HL-60/S4 treated with phorbol 12-myristate 13-acetate at 8.2 ng/mL for 4 days and 3 days (cell line): Measurements from ENCODE around the gene GRIK2.

Experiments
- in situ Hi-C: fragments of 300-500 bp; cut with MboI; formaldehyde crosslinking; loops from 2 replicates; pipeline ENCODE4 v1.15.0; 2022; ENCODE audit warnings: low sequenced_read_pairs

GRIK2 gene

DNA sequence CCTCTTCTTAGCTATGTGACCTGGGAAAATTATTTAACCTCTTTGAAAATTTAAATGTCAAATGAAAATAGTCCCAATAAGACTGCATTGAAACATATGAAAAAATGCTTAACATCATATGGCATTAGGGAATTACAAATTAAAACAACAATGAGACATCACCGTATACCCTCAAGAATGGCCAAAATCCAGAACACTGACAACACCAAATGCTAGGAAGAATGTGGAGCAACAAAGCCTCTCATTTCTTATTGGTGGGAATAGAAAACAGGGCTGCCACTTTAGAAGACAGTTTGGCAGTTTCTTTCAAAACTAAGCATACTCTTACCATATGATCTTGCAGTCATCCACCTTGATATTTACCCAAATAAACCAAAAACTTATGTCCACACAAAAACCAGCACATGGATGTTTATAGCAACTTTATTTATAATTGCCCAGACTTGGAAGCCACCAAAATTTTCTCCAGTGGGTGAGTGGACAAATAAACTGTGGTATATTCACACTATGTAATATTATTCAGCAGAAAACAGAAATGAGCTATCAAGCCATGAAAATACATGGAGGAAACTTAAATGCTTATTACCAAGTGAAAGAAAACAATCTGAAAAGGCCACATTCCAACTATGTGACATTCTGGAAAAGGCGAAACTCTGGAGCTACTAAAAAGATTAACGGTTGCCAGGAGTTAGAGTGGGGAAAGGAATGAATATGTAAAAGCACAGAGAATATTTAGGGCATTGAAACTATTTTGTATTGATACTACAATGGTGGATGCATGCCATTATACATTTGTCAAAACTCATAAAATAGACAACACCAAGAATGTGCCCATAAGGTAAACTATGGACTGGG lies 459.9 kb downstream of the GRIK2 start:
- in situ Hi-C loops: no loop called here

DNA sequence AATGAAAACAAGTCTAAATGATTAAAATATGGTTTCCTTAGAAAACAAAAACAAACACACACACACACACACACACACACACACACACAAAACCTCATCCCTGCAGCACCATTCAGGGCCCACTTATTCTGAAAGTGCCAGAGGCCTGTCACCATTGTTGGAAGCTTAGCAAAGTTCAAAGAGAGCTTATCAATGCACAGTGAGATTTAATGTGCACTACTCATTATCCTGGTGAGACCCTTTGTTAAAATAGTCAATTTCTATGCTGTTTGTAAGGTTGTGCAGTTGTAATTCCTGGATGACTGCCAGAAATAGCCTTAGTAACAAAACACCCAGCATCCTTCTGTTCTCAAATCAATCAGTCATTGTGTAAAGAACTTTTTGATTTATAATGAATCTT lies 482.9 kb downstream of the GRIK2 start:
- in situ Hi-C loops: no loop called here

DNA sequence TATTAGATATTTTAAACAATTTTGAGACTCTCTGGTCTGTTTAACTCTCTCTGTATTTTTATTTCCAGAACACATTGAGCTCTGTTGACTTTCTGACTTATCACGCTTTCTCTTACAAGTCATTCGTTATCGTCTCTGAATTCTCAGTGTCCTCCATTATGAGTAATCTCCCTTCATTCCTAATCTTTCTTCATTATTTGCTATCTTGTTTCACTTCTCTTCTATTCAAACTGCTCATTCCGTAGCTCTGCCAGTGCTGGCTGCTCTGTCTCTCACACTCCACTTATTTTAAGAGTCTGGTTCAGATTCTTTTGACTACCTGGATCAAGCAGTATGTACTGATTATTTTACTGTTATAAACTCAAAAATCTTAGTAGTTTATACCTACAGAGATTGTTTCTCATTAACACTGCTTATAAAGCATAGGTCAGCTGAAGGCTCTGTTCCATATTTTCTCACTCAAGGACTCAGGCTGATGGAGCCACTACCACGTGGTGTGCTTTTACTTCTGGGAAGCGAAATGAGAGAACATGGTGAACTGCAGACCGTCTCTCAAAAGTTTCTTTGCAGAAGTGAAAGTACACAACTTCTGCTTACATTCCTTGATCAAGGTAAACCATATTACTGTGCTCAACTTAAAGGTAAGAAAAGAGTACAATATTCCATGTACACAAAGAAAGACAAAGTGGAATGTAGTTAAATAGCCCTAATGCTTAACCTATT lies 485.2 kb downstream of the GRIK2 start:
- in situ Hi-C loops: no loop called here

DNA sequence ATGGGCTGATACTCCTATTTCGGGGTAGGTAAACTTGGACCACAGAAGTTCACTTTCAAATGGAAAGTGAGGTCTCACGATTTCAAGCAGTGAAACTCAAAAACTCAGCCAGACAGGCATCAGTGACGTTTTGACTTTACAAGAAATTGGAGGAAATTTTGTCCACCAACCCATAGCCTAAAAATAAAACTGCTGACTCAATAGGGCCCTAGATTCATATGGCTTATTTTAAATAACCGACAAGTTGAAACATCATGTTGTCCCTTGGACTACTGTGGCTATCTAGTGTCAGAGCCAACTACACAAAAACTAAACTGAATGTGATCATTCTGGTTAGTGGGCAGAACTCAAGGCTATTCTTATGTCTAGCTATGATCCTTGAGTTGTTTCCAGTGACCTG lies 486.3 kb downstream of the GRIK2 start:
- in situ Hi-C loops: no loop called here

DNA sequence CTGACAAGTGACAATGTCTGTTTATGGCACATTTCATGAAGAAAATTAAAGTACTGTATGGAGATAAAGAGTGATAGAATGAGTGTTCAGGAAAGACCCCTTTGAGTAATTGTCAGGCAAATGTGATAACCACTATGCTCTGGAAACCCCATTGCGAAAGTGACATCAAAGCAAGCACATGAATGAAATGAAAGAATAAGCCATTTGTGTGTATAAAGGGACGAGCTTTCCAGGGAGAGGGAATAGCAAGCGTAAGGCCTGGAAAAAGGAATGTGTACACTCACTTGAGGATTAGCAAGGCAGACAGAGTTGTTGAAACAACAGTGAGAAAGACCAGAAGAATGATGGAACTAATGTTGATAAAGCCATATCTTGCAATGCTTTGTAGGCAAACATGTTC lies 490.0 kb downstream of the GRIK2 start:
- in situ Hi-C loops: no loop called here

DNA sequence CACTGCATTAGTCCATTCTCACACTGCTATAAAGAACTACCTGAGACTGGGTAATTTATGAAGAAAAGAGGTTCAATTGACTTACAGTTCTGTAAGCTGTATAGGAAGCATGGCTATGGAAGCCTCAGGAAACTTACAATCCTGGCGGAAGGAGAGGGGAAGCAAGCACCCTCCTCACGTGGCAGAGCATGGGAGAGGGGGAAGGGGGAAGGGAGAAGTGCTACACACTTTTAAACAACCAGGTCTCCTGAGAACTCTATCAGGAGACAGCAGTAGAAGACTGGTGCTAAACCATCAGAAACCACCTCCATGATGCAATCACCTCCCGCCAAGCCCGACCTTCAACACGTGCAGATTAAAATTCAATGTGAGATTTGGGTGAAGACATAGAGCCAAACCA lies 494.0 kb downstream of the GRIK2 start:
- in situ Hi-C loops: no loop called here

DNA sequence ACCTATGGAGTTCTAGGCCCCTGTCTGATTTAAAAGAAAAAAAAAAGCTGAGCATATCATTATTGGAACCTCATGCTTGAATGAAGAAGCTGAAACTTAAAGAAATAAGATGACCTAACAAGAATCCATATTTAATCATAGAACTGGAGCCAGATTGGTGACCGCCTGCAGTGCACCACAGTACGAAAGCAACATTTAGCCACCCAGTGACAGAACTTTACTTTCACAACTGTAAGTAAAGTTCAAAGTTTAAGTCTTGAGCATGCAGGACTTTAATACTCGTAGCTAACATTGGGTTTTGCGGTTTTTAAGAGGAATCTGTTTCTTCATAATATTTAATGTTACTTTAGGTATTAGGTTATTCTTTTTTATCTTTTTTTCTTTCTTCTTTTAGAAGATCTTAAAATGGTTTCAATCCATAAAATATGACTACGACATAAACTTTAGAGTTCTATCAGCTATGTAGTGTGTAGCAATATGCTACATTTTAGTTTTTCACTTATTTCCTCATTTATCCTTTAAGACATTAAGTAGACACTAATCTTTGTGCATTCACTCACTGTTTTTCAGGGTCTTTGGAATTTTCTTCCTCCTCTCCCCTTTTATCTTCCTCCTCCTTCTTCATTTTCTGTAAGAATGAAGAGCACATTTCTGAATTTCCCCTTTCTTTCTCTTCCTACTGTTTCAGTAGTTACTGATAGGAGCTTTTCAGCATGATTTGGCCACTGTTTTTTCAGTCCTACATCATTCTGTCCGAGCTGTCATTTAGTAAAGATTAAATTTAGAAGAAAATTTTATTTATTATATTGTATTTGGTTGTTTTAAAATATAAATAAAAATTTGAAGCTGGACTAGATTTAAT lies 514.1 kb downstream of the GRIK2 start:
- in situ Hi-C loops: no loop called here

DNA sequence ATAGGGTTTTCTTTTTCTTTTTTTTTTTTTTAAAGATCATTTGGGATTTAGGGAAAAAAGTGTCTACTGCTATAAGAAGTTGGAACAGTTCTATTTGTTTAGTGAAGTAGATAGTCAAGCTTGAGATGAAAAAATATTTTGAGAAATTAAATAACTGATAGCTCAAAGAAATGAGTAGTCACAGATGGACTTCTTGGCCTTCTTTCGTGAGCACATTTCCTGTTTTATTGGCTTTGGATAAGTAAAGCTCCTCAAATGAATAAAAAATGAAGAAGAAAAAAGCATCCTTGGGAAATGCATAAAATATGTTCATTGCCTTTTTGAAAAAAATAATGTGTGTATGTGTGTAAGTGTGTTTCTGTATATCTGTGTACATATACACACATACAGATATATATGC lies 515.9 kb downstream of the GRIK2 start:
- in situ Hi-C loops: no loop called here

DNA sequence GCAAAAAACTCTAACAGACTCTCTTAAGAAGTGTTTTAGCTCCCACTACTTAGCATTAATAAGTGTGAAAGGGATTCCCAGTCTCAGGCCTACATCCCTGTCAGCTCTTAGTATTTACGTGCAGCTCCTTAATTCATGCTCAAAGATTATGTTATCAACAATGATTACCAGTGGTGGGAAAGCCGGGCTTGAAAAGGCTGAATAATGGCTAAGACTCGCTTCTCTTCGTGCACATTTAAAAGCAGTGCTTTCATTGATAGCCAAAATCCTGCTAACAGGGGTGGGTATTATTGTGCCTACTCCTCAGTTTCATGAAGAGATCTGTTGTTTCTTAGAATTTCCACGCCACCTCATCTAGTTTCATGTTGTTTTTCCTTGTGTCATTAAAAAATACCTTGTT lies 518.8 kb downstream of the GRIK2 start:
- in situ Hi-C loops: no loop called here

DNA sequence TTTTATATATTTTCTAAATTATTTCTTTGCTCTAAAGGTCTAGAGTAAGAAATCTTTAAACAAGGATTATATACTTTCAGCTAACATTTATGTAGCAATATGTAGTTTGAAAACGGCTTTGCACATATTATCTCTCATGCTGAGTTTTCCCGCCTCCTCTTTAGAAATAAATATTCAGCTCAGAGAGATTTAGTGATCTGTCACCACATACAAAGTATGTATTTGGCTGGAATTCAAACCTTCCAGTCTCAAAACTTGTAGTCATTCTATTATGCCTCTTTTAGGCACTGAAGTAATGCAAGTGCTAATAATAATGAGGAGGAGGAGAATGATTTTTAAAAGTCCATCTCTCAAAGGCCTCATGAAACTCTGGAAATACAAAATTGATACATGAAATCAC lies 525.0 kb downstream of the GRIK2 start:
- in situ Hi-C loops: no loop called here

DNA sequence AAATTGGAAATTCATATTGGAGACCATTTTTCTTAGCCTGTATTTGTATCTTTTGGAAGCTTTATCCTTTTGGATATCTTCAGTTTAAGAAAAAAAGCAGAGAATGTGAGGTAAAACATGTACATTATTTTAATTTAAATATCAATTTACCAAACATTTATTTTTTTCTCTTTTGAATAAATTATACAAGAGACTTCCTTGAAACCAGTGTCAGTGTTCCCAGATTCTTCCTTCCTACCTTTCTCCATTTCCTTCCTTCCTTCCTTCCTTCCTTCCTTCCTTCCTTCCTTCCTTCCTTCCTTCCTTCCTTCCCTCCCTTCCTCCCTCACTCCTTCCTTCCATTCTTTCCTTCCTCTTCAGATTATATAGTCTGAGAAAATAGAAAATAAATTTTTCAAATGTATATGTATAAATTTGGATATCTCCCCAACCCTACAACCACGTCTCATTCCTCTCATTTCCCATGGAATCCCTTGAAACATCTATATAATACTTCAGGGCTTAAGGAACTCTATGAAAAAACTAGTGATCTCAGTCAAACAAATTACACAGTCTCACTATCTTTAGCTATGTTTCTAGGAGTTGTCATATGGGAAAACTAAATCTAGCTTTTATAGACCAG lies 528.4 kb downstream of the GRIK2 start:
- in situ Hi-C loops: no loop called here

DNA sequence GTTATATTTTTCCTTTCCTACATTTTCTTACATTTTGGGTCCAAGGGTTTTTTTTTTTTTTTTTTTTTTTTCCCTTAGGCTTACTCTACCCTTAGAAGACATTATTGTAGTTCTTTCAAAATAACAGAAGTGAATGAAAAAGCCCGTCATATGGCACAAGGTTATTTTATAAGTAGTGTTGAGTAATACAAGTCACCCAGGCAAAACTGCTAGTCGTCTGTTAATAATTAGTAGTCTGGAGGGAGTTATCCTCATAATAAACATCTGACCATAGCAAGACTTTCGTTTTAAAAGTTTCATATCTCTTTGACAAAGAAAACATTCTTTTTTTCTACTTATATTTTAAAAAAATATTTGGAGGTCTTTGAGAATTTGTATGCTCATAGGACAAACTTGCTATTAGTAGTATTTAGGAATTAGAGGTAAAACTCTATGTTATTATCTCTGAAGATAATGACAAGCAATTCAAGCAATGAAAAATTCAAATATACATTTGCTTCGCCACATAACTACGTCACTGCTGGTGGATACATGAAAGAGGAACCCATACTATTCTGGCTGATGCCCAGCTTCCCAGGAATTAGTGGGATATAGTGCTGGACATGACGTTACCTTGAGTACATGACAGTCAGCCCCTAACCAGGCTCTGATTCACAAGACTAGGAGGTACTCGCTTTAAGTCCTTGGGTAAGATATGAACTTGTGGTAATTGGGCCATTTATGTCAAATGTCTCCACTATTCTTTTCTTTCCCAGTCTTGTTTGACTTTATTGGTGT lies 532.8 kb downstream of the GRIK2 start:
- in situ Hi-C loops: no loop called here

DNA sequence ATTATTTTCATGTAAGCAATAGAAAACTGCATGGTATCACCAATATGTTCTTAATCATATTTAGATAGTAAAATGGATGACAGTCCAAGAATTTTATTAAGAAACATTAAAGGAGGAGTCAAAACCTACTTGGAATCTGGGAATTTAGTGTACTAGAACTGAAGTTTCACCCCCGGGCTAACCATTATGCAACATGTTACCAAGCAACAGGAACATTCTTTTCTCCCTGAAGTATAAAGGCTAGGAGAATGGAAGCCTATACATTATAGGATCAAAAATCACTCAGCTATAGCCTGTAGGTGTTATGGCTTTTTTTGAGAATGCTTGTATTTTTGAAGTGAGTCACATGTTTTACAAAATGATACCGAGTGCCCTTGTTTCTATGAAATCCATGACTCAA lies 538.3 kb downstream of the GRIK2 start:
- in situ Hi-C loops: no loop called here

DNA sequence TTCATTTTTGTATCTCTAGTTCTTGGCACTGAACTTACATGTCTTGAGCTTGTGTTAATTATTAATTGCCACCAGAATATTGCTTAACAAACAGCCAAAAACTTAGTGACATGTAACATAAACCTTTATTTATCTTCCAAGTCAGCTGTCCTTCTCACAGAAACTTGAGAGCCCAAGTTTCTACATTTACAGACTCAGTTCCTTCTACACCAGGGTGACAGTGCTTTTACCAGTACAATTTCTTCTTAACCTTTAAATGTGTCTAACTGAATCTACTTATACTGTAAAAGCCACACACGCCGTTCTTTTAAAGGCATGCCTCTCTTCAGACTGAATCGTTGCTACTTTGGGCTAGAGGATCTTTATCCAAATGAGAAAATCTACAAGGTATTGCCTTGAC lies 539.2 kb downstream of the GRIK2 start:
- in situ Hi-C loops: no loop called here

DNA sequence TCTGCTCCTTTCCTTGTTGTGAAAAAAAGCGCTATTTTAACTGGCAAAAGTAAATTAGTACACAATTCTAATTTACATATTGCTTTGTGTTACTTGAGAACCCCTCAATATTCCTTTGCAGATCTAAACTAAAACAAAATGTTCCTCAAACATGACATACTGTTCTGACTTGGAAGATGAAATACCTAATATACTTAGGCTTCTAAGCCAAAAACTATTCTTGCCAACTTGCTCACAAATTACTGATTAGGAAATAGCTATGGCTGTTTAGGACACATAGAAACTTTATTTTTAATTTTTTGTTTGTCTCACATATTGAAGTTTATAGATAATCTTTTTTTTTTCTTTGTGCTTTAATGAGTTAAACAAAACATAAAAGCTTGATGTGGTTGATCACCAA lies 542.2 kb downstream of the GRIK2 start:
- in situ Hi-C loops: no loop called here

DNA sequence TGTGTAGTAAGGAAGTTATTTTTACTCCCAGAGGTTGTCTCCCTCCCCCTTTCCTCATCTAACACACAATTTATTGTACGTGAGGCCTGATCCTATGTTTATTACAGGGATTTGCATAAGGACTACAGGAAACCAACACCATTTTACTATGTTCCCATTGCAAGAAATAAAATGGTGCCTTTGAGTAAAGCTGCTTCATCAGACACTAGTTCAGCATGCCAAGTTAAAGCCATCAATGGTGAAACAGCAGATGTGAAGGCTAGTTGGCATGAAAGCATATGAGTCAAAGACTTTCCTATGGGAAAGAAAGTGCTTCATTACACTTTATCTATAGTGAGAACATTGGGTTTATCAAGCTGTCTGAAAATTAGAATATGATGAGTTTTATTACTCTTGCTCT lies 543.0 kb downstream of the GRIK2 start:
- in situ Hi-C loops: no loop called here

DNA sequence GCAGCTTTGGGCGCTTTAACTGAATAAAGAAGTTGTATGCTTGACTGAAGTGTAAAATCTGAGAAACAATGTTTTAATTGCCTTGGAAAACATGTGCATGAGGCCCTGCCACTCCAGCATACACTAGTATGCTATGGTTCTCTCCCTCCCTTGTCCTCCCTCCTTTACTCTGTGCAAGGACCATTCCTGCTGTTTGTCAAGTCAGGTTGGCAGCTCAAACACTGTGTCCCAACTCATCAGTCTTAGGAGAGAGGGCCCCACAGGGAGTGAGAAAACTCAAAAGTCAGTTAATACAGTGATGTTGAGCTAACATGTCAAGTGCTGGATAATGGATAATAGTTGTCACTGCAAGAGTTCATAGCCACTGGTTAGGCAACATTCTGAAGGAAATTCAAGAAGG lies 543.6 kb downstream of the GRIK2 start:
- in situ Hi-C loops: no loop called here

DNA sequence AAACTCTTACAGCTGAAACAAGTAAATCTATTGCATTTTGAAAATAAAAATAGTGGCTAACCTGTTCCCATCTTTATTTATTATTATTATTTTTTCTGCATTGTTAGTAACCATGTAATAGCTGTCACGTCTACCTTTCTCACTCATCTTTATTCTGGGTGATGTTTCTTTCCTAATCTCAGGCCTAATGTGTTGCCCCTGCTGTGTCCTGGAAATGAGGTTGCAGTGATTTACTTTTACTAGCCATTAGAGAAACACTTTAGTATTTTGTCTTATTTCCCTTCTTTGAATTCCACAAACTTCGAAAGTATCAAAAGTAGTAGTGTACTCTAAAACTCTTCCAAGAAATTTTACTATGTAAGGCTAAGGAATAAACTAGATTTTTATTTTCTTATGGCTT lies 546.9 kb downstream of the GRIK2 start:
- in situ Hi-C loops: no loop called here

DNA sequence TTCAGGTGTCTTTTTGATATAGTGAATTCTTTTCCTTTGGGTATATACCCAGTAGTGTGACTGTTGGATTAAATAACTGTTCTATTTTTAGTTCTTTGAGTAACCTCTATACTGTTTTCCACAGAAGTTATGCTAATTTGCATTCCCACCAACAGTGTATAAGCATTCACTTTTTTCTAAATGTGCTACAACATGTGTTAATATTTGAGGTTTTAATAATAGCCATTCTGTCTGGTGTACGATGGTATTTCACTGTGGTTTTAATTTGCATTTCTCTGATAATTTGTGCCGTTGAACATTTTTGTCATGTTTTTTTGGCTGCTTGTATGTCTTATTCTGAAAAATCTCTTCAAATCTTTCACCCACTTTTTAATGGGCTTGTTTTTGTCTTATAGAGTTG lies 563.5 kb downstream of the GRIK2 start:
- in situ Hi-C loops: no loop called here

DNA sequence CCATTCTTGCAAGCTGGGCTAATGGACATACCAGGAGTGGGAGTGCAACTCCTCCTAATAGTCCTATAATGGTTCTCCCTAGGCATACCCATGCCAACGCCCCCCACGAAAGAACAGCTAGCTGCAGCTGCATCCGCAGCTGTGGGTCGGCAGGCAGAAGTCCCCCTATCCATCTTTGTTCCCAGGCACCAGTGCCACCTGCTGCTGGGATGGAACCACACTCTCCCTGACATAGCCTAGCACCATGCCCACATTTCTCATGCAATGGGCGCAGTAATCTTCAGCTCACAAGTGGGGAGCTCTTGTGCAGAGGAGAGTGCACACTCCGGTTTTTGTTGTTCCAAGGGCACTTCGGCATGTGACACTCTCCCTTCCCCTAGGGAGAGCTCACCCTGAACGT lies 567.8 kb downstream of the GRIK2 start:
- in situ Hi-C loops: no loop called here
